ENCODE measurements around the gene MBP.

The MBP gene

DNA sequence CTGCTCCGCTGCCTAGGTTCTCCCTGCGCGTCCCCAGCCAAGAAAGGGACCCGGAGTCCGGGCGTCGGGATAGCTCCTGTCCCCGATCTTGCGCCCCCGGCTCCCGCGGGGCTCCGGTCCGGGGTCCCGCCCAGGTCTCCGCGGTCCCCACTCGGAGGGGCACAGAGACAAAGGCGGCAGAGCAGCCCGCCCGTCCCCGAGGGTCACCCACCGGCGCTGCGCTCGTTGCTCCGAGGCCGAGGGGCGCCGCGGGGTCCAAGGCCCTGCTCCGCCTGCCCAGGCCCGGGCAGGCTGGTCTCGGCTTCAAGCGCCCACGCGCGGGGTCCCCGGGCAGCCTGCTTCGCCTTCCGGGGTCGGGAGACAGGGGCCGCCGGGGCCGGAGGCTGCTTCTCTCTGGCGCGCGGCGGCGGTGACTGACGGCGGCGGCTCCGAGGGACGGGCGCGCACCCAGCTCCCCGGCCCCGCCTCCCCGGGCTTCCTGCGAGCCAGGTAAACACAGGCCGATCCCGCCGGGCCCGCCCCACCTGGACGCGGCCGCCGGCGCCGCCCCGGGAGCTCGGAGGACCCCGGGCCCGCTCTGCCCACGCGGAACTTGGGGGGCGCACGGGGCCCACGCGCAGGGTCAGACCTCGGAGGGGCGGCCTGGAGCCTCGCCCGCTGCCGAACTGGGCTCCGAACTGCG lies at the start of gene MBP:
Gene MBP (minus strand): TSS at position 415 of the 682 bp plus-strand sequence. CDS start 27,522 bp downstream, outside the sequence.
- in situ Hi-C loops (cut with MboI; ENCODE audit: low sequenced_read_pairs): no loop called here

DNA sequence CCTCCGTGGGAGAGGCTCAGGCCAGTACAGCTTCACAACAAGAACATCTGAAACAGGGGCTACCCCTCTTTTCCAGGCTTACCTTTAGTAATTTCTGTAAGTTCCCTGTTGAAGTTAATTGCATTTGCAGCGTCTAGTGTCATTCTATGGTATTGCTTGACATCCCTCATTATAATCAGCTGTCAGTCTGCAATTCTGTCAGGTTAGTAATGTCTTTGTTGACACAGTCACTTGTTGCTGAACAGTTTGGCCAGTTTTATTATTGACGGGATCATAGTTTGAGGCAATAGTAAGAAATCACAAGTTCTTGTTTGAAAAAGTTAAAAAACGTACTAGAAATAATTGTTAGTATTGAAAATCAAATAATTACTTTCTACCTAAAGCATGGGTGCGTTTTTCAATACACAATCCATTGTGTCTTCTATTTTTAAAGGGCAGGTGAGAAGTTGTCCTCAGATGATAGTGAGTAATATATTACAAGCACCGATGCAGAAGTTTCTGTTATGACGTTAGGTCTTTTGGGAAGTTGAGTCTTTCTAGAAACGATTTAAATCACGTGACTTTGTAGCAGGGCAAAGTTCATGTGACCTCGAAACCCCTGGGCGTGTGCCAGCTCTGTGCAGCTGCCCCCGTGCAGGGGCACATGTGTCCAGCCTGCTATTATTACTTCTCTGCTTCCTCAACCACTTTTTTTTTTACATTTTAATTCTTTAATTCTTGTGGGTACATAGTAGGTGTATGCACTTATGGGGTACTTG lies 49.5 kb upstream of the MBP start:
- in situ Hi-C loops (cut with MboI; ENCODE audit: low sequenced_read_pairs): no loop called here

DNA sequence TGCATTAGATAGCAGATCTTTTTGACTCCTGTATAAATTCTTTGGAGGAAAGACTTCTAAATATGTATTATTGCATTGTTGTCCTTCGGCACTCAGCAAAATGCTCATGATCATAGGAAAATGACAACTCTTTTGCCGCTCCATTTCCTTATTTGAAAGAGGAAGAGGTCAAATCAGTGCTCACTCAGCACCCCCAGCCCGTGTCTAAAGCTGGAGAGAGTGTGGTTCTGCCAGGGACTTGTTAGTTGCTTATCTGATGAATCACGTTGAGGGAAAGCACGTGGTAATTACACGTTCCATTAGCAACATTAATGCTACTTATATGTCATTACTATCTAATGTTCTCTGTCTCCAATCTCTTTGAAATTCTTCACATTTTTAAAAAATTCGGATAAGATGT lies 46.0 kb upstream of the MBP start:
- in situ Hi-C loops (cut with MboI; ENCODE audit: low sequenced_read_pairs): no loop called here

DNA sequence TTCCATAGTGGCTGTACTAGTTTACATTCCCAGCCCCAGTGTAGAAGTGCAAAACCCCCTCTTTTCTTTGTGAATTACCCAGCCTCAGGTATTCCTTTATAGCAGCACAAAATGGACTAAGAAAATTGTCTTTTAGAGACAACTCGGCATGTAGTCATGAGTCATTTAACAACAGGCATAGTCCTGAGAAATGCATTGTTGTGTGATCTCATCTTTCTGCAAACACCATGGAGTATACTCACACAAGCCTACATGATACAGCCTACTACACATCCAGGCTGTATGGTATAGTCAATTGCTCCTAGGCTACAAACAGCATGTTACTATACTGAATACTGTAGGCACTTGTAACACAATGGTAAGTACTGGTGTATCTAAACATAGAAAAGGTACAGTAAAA lies 44.4 kb upstream of the MBP start:
- in situ Hi-C loops (cut with MboI; ENCODE audit: low sequenced_read_pairs): no loop called here

DNA sequence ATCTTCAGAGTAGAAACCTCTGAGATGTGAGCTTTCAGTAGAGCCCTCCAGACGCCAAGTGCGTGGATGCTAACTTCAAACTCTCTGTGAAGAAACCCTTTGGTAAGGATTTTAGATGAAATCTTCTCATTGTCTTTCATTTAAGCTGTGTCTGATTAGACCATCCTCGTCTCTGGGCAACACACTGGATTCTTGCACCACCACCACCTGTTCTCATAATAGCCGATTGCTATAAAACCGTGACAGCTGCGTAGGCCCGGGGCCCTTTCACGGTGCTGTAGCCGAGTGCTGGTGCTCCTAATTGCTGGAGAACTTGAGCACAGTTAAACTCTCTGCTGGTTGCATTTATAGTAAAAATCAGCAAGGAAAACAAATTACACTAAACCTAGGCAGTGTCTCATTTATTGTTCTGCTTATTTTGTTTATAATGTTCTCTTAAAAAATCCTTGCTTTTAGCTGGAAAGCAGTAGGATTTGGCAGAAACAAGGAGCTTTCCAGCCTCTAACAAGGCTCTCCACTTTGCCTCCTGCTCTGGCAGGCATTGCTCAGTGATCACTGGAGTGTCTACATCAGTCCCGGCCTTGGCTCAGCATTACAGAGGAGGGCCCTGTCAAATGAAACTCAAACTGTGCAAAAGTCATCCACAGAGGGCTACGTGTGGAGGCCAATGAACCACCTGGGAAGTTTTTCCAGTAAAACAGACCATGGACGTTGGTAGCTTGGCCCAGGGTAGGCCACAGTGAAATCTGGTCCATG lies 40.9 kb upstream of the MBP start:
- in situ Hi-C loops (cut with MboI; ENCODE audit: low sequenced_read_pairs): no loop called here

DNA sequence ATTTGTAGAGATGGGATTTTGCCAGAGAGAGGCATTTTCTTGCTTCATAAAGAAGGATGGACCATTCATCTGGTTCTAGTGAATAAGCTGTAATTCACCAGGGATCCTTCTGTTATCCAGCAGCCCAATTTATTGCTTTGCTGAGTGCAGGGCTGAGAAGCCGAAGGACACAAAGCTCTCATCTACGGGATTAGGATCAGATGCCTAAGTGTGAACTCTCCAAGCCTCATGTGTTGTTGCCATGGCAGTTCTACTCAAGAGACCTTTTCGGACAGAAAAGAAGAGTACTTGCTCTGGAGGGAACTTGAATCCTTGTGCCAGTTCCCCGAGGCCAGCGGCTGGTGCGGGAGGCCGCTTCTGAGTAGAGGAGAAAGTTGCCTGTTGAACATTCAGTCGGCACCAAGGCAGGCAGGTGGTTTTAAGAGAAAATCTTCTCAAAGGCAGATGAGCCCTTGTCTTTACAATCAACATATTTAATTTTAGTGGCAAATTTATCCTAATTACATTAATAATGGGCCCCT lies 38.4 kb upstream of the MBP start:
- in situ Hi-C loops (cut with MboI; ENCODE audit: low sequenced_read_pairs): no loop called here

DNA sequence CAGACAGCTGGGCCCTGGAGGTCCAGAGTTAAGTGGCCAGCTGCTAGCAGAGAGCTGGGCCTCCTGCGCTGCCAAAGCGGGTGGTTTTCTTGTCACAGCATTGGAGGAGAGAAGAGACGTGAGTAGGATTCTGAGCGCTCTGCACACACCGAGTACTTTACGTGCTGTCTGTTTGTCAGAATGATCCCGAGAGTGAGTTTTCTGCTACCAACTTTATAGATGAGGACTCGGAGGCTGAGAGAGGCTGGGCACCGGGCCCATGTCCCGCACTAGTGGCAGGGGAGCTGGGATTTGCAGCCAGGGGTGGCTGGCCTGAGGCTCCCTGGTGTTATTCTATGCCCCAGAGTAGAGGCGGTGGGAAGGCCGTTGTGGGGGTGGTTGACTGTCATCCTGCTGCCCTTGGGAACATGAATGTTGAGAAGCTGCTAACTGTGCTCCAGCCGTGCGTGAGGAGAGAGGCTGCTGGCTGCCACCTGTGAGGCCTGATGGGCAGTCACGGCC lies 36.3 kb upstream of the MBP start:
- in situ Hi-C loops (cut with MboI; ENCODE audit: low sequenced_read_pairs): no loop called here

DNA sequence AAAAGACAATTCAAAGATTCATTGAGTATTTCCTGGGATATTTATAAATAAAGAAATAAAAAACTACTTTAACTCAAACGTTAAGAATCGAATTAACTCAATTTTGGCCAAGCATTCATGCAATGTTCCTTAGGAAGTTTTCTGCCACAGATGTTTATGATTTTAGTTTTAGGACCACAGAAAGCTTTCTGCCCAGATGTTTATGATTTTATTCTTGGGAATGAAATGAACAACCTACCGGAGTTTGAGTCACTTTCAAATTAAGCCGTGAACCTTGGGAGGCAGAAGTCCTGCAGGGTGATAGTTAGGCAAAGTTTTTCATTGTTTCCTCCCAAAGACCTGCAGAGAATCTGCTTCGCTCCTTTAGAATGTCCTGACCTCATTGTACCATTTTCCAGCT lies 34.7 kb upstream of the MBP start:
- in situ Hi-C loops (cut with MboI; ENCODE audit: low sequenced_read_pairs): no loop called here

DNA sequence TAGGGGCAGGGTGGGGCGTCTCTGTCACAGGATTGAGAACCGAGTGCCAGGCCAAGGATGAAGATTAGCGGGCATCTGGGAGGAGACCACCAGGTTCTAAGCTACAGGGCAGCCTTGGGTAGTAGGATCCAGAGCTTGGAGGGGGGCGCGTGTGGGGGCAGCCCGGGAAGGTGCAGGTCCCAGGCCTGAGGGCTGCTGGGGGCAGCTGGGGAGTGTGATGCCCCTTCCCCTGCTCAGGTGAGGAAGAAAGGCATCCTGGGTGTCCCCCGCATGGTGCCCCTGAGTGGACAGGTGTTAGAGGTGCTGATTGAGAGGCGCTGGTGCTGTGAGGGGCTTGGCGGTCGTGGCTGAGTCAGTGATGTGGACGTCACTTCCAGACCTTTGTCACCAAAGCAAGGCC lies 33.9 kb upstream of the MBP start:
- in situ Hi-C loops (cut with MboI; ENCODE audit: low sequenced_read_pairs): no loop called here

DNA sequence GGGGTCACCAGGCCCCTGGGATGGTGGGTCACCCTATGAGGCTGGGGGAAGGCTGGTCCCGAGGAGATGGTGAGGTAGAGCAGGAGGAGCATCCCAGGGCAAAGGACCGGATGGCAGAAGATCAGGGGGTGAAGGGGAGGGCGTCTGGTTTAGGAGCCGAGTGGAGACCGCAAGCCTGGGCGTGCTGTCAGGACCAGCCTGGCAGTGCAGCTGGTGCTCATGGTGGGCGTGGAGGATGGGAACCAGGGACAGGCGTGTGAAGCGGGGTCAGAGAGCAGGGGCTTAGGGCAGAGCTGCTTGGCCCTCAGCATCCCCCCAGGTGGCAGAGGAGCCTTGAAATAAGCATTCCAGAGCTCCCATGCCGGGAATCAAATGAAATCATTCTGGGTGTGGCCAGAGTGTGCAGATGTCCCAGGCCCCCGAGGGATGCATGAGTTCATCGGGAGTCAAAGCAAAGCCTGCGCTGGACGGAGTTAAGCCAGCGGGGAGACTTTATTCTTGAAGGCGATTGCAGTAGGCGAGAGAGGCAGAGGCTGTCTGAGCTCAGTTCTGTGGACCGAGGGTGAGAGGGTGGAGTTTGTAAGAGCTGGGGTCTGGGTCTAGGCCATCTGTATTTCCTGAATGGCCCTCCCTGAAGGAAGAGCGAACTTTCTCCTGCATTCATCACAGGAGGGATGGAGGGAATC lies 33.1 kb upstream of the MBP start:
- in situ Hi-C loops (cut with MboI; ENCODE audit: low sequenced_read_pairs): no loop called here

DNA sequence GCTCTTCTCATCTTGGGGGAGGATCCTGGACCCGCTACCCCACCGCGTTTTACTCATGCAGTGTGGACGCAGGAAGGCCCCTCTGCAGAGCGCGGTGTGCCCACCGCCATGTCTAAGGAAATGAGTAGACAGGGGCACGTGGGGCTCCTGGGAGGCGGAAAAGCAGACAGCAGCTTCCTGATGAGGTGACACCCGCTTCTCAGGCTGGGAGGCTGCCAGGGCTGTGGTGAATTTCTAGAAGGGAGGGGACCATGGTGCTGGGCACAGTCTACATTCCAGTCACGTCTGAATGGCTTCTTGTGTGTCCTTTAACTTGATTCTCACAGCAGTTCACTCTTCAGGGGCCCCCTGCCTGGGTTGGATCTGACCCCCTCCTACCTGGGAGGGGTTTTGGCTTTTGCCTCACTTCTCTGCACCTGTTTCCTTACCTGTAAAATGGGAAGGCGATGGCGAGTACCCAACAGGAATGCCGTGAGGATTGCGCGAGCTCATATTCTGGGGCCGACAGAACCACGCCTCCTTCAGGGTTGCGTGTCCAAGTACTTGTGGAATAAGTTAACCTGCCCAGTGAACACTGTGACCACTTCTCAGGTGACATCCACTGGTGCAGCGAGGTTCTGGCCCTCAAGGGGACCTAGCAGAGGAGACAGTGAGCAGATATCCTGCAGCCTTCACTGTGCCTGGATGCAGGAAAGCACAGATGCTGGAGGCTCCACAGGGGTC lies 32.3 kb upstream of the MBP start:
- in situ Hi-C loops (cut with MboI; ENCODE audit: low sequenced_read_pairs): no loop called here

DNA sequence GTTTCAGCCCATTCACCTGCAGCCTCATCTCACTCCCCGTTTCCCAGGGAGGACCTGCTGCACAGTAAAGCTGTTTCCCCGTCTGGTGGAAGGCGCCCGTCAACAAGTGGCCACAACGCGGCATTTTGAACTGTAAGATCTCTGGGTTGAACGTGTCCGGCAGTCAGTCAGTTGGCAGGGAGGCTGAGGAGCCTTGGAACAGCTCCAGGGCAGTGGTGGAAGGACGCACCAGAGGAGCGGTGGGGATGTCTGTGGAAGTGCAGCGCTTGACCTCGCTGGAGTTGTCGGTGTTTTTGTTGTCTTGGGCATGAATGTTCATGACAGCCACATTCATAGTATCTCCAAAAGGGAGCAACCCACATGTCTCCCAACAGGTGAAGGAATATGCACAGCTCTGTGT lies 31.4 kb upstream of the MBP start:
- in situ Hi-C loops (cut with MboI; ENCODE audit: low sequenced_read_pairs): no loop called here

DNA sequence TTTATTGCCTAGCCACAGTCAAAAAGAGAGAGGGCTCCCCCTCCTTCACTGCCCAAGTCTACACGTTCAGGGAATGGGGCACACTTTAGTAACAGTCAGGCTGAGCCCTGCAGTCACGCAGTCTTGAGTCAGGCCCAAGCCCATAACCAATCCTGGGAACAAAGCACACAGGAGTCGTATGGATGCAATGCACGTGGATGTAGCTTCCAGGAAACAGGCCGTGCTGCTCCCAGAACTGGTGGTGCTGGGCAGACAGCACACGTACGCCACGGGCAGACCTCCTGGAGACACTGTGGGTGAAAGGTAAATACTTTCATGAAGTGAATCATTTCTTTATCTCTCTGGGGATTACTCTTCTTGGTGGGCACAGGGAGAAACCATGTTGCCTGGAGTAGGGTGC lies 30.0 kb upstream of the MBP start:
- in situ Hi-C loops (cut with MboI; ENCODE audit: low sequenced_read_pairs): no loop called here

DNA sequence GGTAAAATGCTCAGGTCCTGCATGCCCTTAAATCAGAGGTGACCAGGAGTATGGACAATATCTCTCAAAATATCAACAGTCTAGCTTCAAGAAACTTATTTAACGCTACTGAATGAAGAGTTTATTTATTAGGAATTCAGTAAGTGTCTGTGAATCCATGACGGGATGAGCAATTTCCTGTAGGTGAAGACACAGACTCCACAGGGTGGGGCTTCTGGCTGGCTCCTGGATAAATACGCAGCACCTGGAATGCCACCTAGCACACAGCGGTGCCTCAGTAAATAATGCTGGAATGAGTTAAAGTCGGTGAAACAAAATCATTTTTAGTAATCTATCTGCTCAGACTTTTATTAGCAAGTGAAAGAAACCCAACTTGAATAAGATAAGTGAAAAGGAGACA lies 29.4 kb upstream of the MBP start:
- in situ Hi-C loops (cut with MboI; ENCODE audit: low sequenced_read_pairs): no loop called here

DNA sequence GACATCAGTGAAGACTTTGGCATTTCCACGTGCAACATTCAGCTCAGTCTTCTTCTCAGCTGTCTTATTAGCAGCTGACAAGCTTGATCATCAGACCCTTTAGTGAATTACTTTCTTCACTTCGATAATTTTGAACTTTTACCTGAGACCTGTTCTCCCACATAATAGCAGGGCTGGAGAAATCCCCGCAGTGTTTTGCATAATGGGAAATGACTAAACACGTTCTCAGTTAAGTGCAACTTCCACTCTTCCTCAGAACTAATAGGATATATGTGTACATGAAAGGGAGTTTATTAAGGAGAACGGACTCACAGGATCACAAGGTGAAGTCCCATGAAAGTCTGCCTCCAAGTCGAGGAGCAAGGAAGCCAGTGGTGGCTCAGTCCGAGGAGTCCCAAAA lies 28.8 kb upstream of the MBP start:
- in situ Hi-C loops (cut with MboI; ENCODE audit: low sequenced_read_pairs): no loop called here

DNA sequence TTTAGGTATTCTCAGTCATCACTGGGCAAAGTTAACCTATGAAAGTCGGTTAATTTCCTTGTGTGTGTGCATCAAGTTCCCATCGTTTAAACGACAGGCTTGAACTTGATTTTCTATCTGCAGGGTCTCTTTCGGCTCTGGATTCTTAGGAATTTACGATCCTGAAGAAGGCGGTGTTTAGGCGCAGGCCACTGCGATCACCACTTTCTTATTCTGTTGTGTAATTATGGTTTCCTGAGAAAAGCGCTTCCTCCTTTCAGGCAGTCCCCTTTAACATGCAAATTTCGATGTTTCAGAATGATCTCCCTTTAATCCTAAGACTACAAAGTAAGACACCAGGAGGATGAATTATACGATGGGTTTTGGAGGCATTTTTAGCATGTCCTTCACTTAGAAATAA lies 27.9 kb upstream of the MBP start:
- in situ Hi-C loops (cut with MboI; ENCODE audit: low sequenced_read_pairs): no loop called here

DNA sequence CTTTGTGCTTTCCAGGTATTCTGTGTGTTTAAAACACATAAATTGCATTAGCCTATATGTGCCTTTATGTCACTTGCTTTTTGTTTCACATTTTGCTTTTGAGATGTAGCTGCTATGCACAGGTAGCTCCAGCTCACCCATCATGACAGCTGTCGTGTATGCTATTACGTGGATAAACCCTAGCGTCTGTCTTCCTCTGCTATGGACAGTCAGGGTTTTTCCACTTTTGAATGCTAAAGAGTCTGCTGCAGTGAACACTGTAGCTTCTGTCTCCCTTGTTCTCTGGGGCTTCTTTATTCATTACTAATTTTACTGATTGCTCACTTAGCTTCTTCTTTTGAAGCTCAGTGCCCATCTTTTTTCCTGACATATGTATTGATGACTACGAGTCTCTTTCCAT lies 24.7 kb upstream of the MBP start:
- in situ Hi-C loops (cut with MboI; ENCODE audit: low sequenced_read_pairs): no loop called here

DNA sequence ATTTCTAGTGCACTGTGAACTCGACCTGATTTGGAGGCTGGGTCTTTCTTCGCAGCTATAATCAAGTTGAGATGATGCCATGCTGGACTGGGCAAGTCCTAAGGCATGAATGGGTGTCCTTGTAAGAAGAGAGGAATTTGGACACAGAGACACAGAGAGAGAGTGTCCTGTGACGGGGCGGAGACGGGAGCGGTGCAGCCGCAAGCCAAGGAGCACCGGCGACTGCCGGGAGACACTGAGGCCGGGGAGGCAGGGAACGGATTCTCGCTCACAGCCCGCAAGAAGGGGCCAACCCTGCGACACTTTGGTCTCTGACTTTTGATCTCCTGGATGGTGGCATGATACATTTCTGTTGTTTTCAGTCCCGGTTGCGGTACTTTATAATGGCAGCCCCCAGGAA lies 22.4 kb upstream of the MBP start:
- in situ Hi-C loops (cut with MboI; ENCODE audit: low sequenced_read_pairs): no loop called here

DNA sequence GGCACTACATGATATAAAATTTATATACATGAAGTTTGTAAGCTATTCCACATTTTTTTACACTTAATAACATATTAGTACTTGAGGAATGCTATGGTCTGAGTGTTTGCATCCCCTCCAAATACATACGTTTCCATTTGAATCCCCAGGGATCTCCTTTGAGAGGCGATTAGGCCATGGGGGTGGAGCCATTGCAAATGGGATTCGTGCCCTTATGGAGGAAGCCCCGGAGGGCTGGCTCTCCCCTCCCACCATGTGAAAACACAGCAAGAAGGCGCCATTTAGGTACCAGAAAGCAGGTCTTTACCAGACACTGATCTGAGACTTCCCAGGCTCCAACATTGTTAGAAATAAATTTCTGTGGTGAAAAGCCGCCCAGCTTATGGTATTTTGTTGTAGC lies 20.8 kb upstream of the MBP start:
- in situ Hi-C loops (cut with MboI; ENCODE audit: low sequenced_read_pairs): no loop called here

DNA sequence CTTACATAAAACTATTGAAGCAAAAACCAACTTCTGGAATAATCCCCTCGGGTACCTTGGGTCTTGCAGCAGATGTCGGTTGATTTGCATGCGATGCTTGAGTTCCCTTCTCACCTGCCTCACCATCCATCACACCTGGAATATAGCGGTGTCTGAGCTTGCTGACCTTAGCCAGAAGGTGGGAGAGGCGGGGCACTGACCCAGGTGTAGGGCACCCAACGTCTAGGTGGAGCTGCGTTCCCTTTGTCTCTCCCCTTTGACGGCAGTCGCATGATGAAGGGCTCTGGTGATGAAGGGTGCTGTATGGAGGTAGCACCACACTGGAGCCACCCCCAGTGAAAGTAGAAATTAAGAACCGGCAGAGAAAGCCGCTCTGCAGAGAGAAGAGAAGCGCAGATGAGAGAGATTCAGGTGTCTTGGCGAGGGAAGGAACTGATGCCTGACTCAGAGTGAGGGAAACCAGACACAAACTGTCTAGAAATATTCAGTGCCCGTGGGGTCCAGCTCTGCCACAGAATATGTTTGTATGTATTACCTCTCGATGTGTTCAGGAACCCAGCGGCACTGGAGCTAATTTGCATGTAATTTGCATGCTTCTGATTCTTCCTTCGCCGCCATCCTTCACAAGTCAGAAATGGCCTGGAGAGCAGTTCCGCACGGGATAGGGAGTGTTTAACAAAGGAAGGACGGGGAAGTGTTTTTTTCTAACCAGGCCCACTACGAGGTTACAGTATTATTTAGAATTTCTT lies 19.4 kb upstream of the MBP start:
- in situ Hi-C loops (cut with MboI; ENCODE audit: low sequenced_read_pairs): no loop called here

Data from HL-60/S4 treated with phorbol 12-myristate 13-acetate at 8.2 ng/mL for 4 days and 3 days (cell line).